Natural killer cell treated with Interleukin-12 subunit alpha and Interleukin-12 subunit beta and Interleukin-15 and Interleukin-18, amount 100 ng/mL, for 72 hours (primary cell): Measurements from ENCODE around the gene ZNF296. TPM values are rescaled to one million over a fixed set of nuclear protein-coding genes. Genes with fewer than 3 reads are reported as not detected.
"Not testable (repeated sequence)": the region's sequence is repeated elsewhere in the genome, so short reads cannot be mapped to it uniquely, and the experiment has no call there.

Source experiments
- ATAC-seq, 2 donors: fragments of 150-1000 bp; cut with Tn5 transposase in 1 of 2; sonication (Bioruptor Pico), chemical (Tn5 transposase) in 1 of 2; 2 replicates each; pipeline ENCODE4 v1.10.0; 2021
- DNase-seq: peaks from one replicate; pipeline ENCODE4 v3.0.0; 2022; ENCODE audit warnings: low spot score
- H3K27ac Mint-ChIP-seq, 2 donors: 1 replicate in 1 of 2; 2 replicates in 1 of 2; pipeline ENCODE4 v1.8.0; 2022; ENCODE audit warnings: mixed read lengths in 2 of 2, mild to moderate bottlenecking in 1 of 2, moderate library complexity in 1 of 2
- H3K27me3 Mint-ChIP-seq, 2 donors: 1 replicate in 1 of 2; 2 replicates in 1 of 2; pipeline ENCODE4 v1.8.0; 2022; ENCODE audit warnings: mixed read lengths in 2 of 2
- H3K36me3 Mint-ChIP-seq: one replicate; pipeline ENCODE4 v1.8.0; 2022; ENCODE audit warnings: mixed read lengths
- H3K4me1 Mint-ChIP-seq, 2 donors: 1 replicate in 1 of 2; 2 replicates in 1 of 2; pipeline ENCODE4 v1.8.0; 2022; ENCODE audit warnings: low read depth in 2 of 2, mixed read lengths in 2 of 2, mild to moderate bottlenecking in 1 of 2
- H3K4me3 Mint-ChIP-seq: one replicate; pipeline ENCODE4 v1.8.0; 2022; ENCODE audit warnings: mixed read lengths
- H3K9me3 Mint-ChIP-seq: 2 replicates; pipeline ENCODE4 v1.8.0; 2022; ENCODE audit warnings: mixed read lengths
- total RNA-seq, 2 donors: library from RNA; stranded (reverse); gene quantifications; one replicate each; pipeline ENCODE4 v1.2.3, GENCODE V29; 2022

The ZNF296 gene
- total RNA-seq: 1 to 10 TPM; 5.0 to 5.5 TPM

DNA sequence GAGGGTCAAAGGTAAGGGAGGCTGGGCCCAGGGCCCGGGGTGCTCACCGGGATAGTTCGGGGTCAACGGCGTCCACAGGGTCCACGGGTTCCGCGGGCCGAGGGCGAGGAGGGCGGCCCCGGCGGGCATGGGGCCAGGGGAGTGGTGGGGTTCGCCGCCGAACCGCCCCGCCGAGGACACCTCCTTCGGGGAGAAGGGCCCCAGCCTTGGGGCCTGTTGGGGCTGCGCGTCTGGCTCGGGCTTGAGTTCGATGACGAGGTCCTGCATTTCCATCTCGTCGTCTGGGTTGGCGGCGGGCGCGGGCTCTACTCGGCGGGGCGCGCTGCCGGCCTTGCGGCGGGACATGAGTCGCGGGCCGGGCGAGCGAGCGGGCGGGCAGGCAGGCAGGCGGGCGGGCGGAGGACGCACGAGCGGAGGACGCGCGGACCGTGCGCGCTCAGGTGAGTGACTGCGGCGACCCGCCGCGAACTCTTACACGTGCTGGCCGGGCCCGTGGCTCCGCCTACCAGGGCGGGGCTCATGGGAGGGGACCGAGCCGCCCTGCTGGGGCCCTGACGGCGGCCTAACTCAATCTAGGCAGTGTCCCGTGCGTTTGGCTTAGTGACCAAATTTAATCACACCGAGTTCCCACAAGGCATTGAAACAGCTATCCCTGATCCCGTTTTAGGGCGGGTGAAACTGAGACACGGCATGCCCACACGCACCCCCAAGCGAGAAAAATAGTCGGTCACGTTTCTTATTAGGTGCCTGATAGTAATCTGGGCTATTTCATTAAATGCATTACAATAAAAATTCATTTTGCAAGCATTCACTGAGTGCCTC is at the start of gene ZNF296:
ZNF296 (minus strand) TSS at position 450 of the 822 bp plus-strand sequence; CDS start at position 345, 105 bp downstream.
- Mint-ChIP-seq H3K9me3 (no peaks in the 10 kb centered on the region), H3K4me1 (peaks cover 21 to 31% of the 10 kb centered on the region in 2 donors), H3K27ac (peak within 1 kb of the TSS; percentile 78 to 98)

DNA sequence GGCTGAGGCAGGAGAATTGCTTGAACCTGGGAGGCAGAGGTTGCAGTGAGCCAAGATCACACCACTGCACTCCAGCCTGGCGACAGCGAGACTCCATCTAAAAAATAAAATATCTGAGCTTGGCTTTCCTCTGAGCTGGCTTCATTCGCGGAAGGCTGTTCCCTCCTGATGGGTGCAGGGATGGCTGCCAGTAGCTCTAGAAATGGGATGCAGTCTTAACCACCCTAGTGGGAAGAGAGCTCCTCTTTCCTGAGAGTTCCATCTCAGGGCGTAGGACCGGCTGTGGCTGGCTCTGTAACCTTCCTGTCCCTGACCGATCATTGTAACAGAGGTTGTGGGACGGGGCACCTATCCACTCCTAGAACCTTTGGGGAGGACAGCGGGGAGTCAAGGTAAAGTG is 49.1 kb upstream of the ZNF296 start:
- no peaks in the 10 kb centered on the region for H3K36me3 Mint-ChIP-seq
- DNase-seq (no peak), ATAC-seq (no peak)
- H3K9me3 Mint-ChIP-seq: no peaks in the 10 kb centered on the region
- H3K4me1 Mint-ChIP-seq: peaks cover 29 to 31% of the 10 kb centered on the region in 2 donors
- H3K4me3 Mint-ChIP-seq: no peak overlapping the region
- H3K27me3 Mint-ChIP-seq: no peaks in the 10 kb centered on the region
- H3K27ac Mint-ChIP-seq: no peak overlapping the region

More for the DNA sequence above, at the start of gene ZNF296:
- H3K36me3 Mint-ChIP-seq: no peaks in the 10 kb centered on the region
- DNase-seq (peak; percentile 88), ATAC-seq (peak; percentile 77 to 80)
- H3K27me3 Mint-ChIP-seq: no peaks in the 10 kb centered on the region
- peak within 1 kb of the TSS; percentile 83 for H3K4me3 Mint-ChIP-seq

DNA sequence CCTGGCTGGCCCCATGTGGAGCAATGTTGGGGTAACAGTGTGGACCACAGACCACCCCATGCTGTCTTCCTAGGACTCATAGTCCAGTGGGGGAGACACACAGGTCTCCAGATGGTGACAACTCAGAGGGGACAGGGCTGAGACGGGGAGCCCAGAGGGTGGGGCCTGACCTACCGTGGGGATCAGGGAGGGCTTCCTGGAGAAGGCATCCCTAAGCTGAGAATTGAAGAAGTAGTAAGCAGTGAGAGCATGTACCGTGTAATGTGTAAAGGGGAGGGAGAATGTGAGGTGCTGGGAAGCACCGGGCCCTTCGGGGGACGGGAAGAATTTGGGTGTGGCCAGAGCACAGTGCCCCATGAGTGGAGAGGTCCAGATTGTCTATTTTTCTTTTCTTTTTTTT is 47.7 kb upstream of the ZNF296 start:
- H3K27ac Mint-ChIP-seq: peak overlapping the region in 1 of 2 donors; percentile 18
- no peak for ATAC-seq
- H3K4me1 Mint-ChIP-seq: peaks cover 29 to 31% of the 10 kb centered on the region in 2 donors
- H3K4me3 Mint-ChIP-seq: no peak overlapping the region
- H3K9me3 Mint-ChIP-seq: no peaks in the 10 kb centered on the region
- no peak for DNase-seq
- no peaks in the 10 kb centered on the region for H3K36me3 Mint-ChIP-seq
- no peaks in the 10 kb centered on the region for H3K27me3 Mint-ChIP-seq

DNA sequence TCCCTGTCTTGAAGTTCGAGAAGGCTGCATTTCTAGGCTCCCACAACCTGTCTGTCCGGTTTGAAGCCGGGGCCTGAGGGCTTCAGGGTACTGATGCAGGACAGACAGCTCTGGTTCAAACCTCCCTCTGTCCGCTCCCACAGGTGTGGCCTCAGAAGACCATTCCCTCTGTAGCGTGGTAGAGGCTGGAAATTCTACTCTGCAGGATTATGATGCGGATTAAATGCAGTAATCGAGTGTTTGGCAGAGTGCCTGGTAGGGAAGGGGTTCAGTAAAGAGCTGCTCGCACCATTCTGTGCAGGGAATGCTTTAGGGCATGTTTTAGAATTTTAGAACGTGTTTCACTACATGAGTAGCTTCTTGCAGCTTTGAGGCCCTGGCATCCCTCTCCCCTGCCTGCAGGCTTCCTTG is 47.2 kb upstream of the ZNF296 start:
- H3K4me3 Mint-ChIP-seq: no peak overlapping the region
- H3K27me3 Mint-ChIP-seq: no peaks in the 10 kb centered on the region
- no peaks in the 10 kb centered on the region for H3K9me3 Mint-ChIP-seq
- no peak overlapping the region for H3K27ac Mint-ChIP-seq
- H3K4me1 Mint-ChIP-seq: peaks cover 35 to 37% of the 10 kb centered on the region in 2 donors
- DNase-seq (no peak), ATAC-seq (no peak)
- no peaks in the 10 kb centered on the region for H3K36me3 Mint-ChIP-seq

DNA sequence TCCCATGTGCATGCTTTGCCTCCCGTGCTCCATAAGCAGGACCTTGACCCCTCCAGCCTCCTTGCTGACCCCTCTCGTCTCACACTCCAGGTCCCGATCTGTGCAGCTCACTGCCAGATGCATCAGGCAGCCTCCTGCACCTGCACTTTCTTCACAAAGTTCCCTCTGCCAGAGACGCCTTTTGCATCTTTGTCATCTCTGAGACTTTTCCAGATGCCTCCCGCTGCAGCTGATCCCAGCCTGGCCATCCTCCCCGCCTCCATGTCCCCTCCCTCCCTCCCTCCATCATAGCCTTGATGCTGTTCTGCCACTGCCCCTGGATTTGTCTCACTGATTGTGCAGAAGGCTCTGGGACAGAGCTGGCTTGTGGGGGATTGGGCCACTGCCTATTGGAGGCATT is 46.6 kb upstream of the ZNF296 start:
- ATAC-seq: no peak
- Mint-ChIP-seq H3K27ac (no peak overlapping the region), H3K27me3 (no peaks in the 10 kb centered on the region), H3K9me3 (no peaks in the 10 kb centered on the region), H3K4me3 (no peak overlapping the region), H3K4me1 (peaks cover 41 to 43% of the 10 kb centered on the region in 2 donors), H3K36me3 (no peaks in the 10 kb centered on the region)
- no peak for DNase-seq

DNA sequence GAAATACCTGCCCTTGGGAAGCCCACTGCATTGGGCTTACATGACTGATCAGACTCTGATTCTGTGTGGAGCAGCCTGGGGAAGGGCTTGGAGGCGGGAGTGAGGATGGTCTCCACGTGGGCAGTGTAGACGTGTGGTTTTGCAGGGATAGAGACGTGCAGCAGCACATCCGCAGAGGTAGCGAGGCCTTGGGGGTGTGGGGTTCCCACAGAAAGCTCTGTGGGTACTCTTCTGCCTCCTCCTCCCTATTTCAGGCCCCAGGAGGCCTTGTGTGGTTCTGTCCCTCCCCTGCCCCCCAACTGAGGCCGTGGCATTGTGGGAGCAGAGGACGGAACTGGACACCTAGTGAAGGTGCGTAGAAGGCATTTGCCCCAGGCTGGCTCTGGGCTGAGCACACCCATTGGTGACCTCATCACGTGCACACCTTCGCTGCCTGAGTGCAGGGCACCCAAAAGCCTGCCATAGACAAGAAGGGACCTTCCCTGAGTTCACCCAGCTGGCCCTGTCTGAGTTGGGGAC is 45.6 kb upstream of the ZNF296 start:
- ATAC-seq (no peak), DNase-seq (no peak)
- Mint-ChIP-seq H3K4me1 (peaks cover 47% of the 10 kb centered on the region in 2 donors), H3K27ac (peak overlapping the region; percentile 30 to 84), H3K9me3 (no peaks in the 10 kb centered on the region), H3K27me3 (no peaks in the 10 kb centered on the region), H3K36me3 (no peaks in the 10 kb centered on the region), H3K4me3 (no peak overlapping the region)

DNA sequence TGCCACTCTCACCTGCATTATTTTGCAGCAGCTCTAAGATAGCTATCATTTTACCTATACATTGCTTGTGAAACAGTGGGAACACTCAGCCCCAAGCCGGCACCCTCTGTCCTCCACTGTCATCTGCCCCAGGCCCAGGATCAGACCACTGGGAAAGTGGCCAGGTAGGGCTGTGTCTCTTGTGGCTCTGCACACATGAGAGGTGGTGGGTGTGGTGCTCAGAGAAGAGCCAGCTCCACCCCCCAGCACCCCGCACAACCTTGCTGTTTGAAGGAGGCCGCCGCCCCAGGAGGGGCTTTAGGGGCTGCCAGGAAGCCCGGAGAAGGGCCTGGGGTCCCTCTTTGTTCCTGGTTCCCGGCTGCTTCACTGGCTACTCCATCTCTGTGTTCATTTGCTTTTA is 43.3 kb upstream of the ZNF296 start:
- Mint-ChIP-seq H3K36me3 (no peaks in the 10 kb centered on the region), H3K4me1 (peaks cover 46 to 51% of the 10 kb centered on the region in 2 donors), H3K9me3 (no peaks in the 10 kb centered on the region), H3K27me3 (no peaks in the 10 kb centered on the region), H3K4me3 (no peak overlapping the region), H3K27ac (peak overlapping the region in 1 of 2 donors; percentile 53)
- no peak for ATAC-seq
- no peak for DNase-seq

DNA sequence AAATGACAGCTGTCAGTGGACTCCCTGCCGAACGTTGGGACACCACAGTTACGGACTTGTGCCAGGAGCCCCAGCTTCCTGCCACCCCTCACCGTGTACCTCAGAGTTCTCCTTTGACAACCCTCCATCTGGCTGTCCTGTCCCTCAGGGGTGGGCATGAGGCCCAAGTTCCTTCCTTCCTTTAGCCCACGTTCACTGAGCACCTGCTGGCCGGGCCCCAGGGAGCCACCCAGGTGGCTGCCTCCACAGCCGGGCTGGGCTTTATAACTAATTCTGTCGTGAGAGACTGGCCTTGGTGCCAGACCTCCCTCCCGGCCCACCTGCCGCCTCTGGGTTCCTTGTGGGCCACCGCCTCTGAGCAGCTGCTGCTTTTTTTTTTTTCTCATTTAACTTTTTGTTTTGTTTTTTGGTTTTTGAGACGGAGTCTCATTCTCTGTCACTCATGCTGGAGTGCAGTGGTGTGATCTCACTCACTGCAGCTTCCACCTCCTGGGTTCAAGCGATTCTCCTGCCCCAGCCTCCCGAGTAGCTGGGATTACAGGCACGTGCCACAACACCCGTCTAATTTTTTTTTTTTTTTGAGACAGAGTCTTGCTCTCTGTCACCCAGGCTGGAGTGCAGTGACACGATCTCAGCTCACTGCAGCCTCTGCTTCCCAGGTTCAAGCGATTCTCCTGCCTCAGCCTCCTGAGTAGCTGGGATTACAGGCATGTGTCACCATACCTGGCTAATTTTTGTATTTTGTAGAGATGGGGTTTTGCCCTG is 42.5 kb upstream of the ZNF296 start:
- DNase-seq, H3K9me3 Mint-ChIP-seq, ATAC-seq, H3K36me3 Mint-ChIP-seq, H3K27me3 Mint-ChIP-seq, H3K4me3 Mint-ChIP-seq: not testable (repeated sequence)
- peaks cover 43 to 47% of the 10 kb centered on the region in 2 donors for H3K4me1 Mint-ChIP-seq
- peak overlapping the region in 1 of 2 donors; percentile 53 for H3K27ac Mint-ChIP-seq

DNA sequence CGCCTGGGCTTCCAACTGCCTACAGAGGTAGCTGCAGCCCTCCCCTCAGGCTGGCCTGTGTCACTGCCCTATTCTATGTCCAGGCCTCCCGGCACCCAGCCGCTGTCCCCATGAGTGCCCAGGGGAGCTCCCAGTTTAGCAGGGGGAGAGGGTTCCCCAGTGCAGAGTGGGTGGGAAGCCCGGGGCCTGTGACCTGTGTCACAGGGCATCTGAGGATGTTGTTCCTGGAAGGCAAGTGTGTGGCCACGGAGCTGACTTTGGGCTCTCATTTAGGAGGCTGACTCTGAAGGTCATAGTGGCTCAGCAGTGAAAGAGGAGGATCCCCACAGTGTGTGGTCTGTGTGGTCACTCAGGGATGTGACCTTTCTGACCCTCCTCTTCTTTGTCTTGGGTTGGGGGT is 41.8 kb upstream of the ZNF296 start:
- Mint-ChIP-seq H3K36me3 (no peaks in the 10 kb centered on the region), H3K27me3 (no peaks in the 10 kb centered on the region), H3K4me1 (peaks cover 41 to 45% of the 10 kb centered on the region in 2 donors), H3K9me3 (no peaks in the 10 kb centered on the region), H3K4me3 (no peak overlapping the region), H3K27ac (no peak overlapping the region)
- ATAC-seq: no peak
- DNase-seq: no peak

DNA sequence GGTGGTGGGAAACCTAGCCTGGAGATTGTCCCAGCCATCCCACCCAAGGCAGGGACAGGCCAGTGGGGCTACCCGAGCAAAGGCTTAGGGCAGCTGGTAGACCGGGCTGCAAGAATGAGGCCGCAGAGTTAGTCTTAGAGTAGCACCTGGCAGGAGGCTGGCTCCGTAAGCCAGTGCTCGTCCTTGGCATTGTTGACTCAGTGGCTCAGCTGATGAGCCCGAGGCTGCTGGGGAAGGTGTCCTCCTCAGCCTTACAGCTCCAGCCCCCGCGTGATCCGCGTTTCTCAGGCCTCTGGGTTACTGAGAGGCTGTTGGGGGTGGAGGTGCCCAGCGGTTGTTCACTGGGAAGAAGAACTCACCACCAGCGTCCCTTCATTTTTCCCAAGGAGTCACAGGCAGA is 41.4 kb upstream of the ZNF296 start:
- peak; percentile 4 to 15 for ATAC-seq
- Mint-ChIP-seq H3K27ac (no peak overlapping the region), H3K4me1 (peaks cover 39 to 45% of the 10 kb centered on the region in 2 donors)

DNA sequence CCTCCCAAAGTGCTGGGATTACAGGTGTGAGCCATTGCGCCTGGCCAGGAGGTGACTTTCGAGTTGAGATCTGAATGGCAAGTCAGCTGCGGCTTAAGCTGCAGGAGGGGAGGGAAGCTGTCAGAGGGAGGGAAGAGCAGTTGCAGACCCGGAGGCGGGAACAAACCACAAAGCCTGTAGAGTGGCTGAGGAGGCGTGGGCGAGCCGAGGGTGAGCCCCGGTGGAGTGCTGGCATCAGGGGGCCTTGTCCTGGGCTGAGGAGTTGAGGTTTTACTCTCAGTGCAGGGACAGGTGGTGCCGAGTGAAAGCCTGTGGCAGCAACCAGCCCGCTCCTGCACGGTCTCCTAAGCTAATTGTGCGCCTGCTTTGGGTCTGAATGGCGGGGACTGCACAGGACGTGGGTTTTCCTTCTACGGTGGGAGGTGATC is 40.9 kb upstream of the ZNF296 start:
- Mint-ChIP-seq H3K27ac (peak overlapping the region in 1 of 2 donors; percentile 53), H3K4me1 (peaks cover 35 to 42% of the 10 kb centered on the region in 2 donors), H3K36me3 (no peaks in the 10 kb centered on the region), H3K27me3 (no peaks in the 10 kb centered on the region), H3K4me3 (no peak overlapping the region), H3K9me3 (no peaks in the 10 kb centered on the region)
- DNase-seq (peak; percentile 69), ATAC-seq (peak; percentile 51 to 76)

More for the DNA sequence above, 41.4 kb upstream of the ZNF296 start:
- Mint-ChIP-seq H3K4me3 (no peak overlapping the region), H3K9me3 (no peaks in the 10 kb centered on the region), H3K36me3 (no peaks in the 10 kb centered on the region), H3K27me3 (no peaks in the 10 kb centered on the region)
- no peak for DNase-seq

DNA sequence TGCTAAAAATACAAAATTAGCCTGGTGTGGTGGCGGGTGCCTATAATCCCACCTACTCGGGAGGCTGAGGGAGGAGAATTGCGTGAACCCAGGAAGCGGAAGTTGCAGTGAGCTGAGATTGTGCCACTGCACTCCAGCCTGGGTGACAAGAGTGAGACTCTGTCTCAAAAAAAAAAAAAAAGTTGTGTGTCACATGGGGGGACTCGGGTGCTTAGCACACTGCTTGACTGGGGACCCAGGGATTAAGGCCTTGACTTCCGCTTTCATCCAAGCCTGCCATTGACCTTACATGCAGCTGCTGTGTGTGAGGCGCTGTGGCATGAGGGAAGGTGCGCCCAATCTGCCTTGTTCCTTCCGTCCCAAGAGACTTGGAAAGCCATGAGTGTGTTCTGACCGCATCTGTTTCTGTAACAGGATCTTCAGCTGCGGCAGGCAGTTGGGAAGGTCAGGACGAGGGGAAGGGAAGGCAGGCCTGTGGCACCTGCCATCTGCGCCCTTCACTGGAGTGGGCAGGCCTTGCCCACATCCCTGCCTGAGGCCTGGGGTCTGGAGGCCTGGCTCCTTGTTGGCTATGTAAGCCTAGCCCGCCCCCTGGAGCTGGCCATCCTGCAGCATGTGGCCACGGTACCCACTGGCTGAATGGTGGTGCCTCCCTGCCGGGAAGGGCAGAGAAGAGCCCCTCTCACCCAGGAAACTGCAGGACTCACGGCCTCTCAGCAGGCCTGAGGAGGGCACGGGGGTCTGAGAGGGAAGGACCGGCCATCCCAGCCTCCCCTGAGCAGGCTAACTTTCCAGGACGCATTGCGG is 39.7 kb upstream of the ZNF296 start:
- Mint-ChIP-seq H3K4me1 (peaks cover 27 to 31% of the 10 kb centered on the region in 2 donors), H3K9me3 (no peaks in the 10 kb centered on the region), H3K4me3 (no peak overlapping the region), H3K27me3 (no peaks in the 10 kb centered on the region), H3K27ac (peak overlapping the region in 1 of 2 donors; percentile 53), H3K36me3 (no peaks in the 10 kb centered on the region)
- ATAC-seq (no peak), DNase-seq (no peak)

DNA sequence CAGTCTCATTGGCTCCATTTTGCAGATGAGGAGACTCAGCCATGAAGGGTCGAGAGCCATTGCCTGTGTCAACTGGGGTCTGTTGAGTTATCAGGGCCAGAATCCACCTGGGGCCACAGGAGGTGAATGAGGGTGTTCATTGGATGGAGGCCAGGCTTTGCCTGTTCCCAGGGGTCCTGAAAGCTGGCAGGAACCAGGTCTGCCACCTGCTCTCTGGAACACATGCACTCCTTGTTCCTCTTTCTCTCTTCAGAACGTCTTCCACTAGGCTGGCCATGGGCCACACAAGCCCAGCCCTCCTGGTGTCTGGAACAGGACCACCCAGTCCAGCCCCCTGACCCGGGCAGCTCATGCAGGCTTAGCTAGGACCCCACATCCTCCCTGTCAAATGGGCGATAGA is 37.8 kb upstream of the ZNF296 start:
- H3K4me1 Mint-ChIP-seq: peaks cover 23 to 34% of the 10 kb centered on the region in 2 donors
- ATAC-seq (no peak), DNase-seq (no peak)
- no peaks in the 10 kb centered on the region for H3K27me3 Mint-ChIP-seq
- no peaks in the 10 kb centered on the region for H3K36me3 Mint-ChIP-seq
- H3K27ac Mint-ChIP-seq: no peak overlapping the region
- H3K9me3 Mint-ChIP-seq: no peaks in the 10 kb centered on the region
- H3K4me3 Mint-ChIP-seq: no peak overlapping the region
